ENCODE data around the gene HARS2.

DNA sequence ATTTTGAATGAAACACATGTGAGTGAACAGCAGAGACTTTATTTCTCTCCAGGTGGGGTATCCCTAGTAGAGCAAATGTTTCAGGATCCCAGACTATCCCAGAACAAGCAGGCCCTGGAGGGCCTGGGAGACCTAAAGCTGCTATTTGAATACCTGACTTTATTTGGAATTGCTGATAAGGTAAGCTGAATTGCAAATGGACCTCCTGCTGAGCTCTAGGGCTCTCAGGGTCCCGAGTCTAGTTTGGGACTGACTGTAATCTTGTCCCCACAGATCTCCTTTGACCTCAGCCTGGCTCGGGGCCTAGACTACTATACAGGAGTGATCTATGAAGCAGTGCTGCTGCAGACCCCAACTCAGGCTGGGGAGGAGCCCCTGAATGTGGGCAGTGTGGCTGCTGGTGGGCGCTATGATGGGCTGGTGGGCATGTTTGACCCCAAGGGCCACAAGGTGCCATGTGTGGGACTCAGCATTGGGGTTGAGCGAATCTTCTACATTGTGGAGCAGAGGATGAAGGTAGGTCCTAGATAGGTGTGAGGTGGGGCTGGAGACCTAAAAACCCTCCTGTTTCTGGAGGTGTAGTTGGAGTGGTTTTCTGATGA is 5.7 kb downstream of the HARS2 start:
- TF ChIP-seq, protein P1, sequence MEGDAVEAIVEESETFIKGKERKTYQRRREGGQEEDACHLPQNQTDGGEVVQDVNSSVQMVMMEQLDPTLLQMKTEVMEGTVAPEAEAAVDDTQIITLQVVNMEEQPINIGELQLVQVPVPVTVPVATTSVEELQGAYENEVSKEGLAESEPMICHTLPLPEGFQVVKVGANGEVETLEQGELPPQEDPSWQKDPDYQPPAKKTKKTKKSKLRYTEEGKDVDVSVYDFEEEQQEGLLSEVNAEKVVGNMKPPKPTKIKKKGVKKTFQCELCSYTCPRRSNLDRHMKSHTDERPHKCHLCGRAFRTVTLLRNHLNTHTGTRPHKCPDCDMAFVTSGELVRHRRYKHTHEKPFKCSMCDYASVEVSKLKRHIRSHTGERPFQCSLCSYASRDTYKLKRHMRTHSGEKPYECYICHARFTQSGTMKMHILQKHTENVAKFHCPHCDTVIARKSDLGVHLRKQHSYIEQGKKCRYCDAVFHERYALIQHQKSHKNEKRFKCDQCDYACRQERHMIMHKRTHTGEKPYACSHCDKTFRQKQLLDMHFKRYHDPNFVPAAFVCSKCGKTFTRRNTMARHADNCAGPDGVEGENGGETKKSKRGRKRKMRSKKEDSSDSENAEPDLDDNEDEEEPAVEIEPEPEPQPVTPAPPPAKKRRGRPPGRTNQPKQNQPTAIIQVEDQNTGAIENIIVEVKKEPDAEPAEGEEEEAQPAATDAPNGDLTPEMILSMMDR (conservative IDR thresholded peaks at IDR 0.05), result no peak
- TF ChIP-seq ZFX (IDR thresholded peaks at IDR 0.05), result no peak

All from C4-2B (cell line).